Measurements from ENCODE around the gene KRTAP2-2.

DNA sequence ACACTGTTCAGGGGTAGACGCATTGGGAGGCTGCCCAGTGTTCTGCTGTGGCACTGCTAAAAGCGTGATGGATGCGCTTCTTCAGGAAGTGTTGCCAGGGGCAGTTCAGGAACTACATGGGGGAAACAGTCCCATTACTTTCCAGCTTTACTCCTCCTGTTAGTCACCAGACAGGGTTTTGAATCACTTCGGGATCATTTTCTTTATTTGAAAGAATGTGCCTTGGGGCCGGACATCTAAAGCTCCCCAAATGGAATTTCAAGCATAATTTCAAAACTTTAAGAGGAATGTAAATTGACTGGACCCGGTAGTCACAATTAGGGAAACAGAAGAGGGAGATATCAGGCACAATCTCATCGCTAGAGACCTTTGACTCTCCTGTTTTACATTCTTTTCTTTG is 6.6 kb downstream of the KRTAP2-2 start:
- TF ChIP-seq POLR2A (IDR thresholded peaks at IDR 0.05) (no peak), POLR2AphosphoS5 (IDR thresholded peaks at IDR 0.05) (no peak)

All from transverse colon (tissue), 3 donors.